Progenitor cell of endocrine pancreas (in vitro differentiated cells): ENCODE measurements around the gene SMAP1. TPM values are rescaled to one million over a fixed set of nuclear protein-coding genes. Genes with fewer than 3 reads are reported as not detected.
A peak's percentile ranks its signal among the peaks of the same experiment; 100 is the strongest.

Experiments used
- DNase-seq: peaks from one replicate; pipeline ENCODE4 v3.0.0; 2021; ENCODE audit warnings: low spot score; ENCODE audit not compliant: unreplicated experiment
- H3K27ac Mint-ChIP-seq: 2 replicates; pipeline ENCODE4 v1.8.0; 2021; ENCODE audit warnings: mild to moderate bottlenecking, moderate library complexity, mixed read lengths
- H3K27me3 Mint-ChIP-seq: 2 replicates; pipeline ENCODE4 v1.8.0; 2021; ENCODE audit warnings: mixed read lengths
- H3K36me3 Mint-ChIP-seq: 2 replicates; pipeline ENCODE4 v1.8.0; 2022; ENCODE audit warnings: mixed read lengths; ENCODE audit not compliant: insufficient read depth
- H3K4me1 Mint-ChIP-seq: 2 replicates; pipeline ENCODE4 v1.8.0; 2021; ENCODE audit warnings: low read depth, mixed read lengths
- H3K4me3 Mint-ChIP-seq: 2 replicates; pipeline ENCODE4 v1.8.0; 2021; ENCODE audit warnings: low read depth, mild to moderate bottlenecking, moderate library complexity, mixed read lengths
- H3K9me3 Mint-ChIP-seq: 2 replicates; pipeline ENCODE4 v1.8.0; 2021; ENCODE audit warnings: low read depth, mixed read lengths
- CTCF ChIP-seq: fragments of 200-600 bp; sonication (generic); IDR thresholded peaks from one replicate; pipeline ENCODE4 v1.5.0; 2021; ENCODE audit warnings: antibody characterized with exemption, mild to moderate bottlenecking; ENCODE audit not compliant: unreplicated experiment
- total RNA-seq: library from RNA; stranded (reverse); gene quantifications from 2 replicates; pipeline ENCODE4 v1.2.1, GENCODE V29; 2021

SMAP1 gene
- total RNA-seq, 1 donor from 2014 or later, result 32.8 TPM

DNA sequence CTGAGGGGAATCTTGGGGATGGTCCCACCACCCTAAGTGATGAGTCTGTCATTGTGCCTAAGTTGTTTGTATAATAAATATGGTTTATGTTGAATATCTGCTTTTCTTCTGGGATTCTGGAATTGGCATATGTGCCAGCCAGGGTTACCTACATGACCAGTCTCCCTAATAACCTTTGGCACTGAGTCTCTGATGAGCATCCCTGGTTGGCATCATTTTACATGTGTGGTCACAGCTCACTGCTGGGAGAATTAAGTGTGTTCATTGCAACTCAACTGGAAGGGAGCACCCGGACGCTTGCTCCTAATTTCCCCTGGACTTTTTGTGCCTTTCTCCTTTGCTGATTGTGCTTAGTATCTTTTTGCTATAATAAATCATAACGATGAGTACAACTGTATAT lies 8.1 kb downstream of the SMAP1 start:
- Mint-ChIP-seq H3K4me3 (no peak overlapping the region), H3K4me1 (peaks cover 15% of the 10 kb centered on the region), H3K27me3 (no peaks in the 10 kb centered on the region), H3K27ac (no peak overlapping the region), H3K9me3 (no peaks in the 10 kb centered on the region), H3K36me3 (no peaks in the 10 kb centered on the region)
- DNase-seq, result no peak
- no peak for TF ChIP-seq CTCF

DNA sequence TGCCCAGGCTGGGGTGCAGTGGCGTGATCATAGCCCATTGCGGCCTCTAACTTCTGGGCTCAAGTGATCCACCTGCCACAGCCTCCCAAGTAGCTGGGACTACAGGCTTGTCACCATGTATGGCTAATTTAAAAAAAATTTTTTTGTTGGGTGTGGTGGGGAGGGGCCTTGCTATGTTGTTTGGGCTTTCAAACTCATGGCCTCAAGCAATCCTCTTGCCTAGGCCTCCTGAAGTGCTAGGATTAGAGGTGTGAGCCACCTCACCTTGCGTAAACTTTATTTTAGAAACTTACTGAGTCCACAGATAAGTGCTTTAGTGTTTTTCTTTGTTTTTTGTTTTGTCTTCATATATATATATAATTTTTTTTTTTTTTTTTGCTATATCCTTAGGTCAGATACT lies 9.1 kb downstream of the SMAP1 start:
- no peaks in the 10 kb centered on the region for H3K36me3 Mint-ChIP-seq
- H3K27ac Mint-ChIP-seq, result no peak overlapping the region
- H3K4me1 Mint-ChIP-seq, result peaks cover 13% of the 10 kb centered on the region
- no peaks in the 10 kb centered on the region for H3K27me3 Mint-ChIP-seq
- H3K4me3 Mint-ChIP-seq, result no peak overlapping the region
- DNase-seq, result no peak
- no peak for TF ChIP-seq CTCF
- no peaks in the 10 kb centered on the region for H3K9me3 Mint-ChIP-seq

DNA sequence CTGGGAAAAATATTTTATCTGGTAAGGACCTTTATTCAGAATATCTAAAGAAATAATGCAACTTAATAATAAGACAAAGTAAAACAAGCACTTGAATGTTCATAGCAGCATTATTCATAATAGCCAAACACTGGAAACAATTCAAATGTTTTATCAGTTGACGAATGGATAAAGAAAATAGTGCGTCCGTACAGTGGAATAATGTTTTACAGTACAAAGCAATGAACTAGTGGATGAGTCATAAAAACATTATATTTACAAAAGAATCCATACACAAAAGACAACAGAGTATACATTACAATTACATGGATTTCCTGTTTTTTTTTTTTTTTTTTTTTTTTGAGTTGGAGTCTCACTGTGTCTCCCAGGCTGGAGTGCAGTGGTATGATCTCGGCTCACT lies 12.7 kb downstream of the SMAP1 start:
- H3K27ac Mint-ChIP-seq, result no peak overlapping the region
- no peak for DNase-seq
- no peak for TF ChIP-seq CTCF
- H3K27me3 Mint-ChIP-seq, result no peaks in the 10 kb centered on the region
- no peak overlapping the region for H3K4me3 Mint-ChIP-seq
- no peaks in the 10 kb centered on the region for H3K36me3 Mint-ChIP-seq
- peaks cover 16% of the 10 kb centered on the region for H3K4me1 Mint-ChIP-seq
- no peaks in the 10 kb centered on the region for H3K9me3 Mint-ChIP-seq

GRCh38 chr6:70684794-70685493 lies 17.3 kb downstream of the SMAP1 start:
- H3K27ac Mint-ChIP-seq, result peak overlapping the region; percentile 70
- no peak for DNase-seq
- no peaks in the 10 kb centered on the region for H3K36me3 Mint-ChIP-seq
- no peaks in the 10 kb centered on the region for H3K27me3 Mint-ChIP-seq
- H3K4me3 Mint-ChIP-seq, result no peak overlapping the region
- H3K9me3 Mint-ChIP-seq, result peaks cover 5% of the 10 kb centered on the region
- peaks cover 22% of the 10 kb centered on the region for H3K4me1 Mint-ChIP-seq
- no peak for TF ChIP-seq CTCF

DNA sequence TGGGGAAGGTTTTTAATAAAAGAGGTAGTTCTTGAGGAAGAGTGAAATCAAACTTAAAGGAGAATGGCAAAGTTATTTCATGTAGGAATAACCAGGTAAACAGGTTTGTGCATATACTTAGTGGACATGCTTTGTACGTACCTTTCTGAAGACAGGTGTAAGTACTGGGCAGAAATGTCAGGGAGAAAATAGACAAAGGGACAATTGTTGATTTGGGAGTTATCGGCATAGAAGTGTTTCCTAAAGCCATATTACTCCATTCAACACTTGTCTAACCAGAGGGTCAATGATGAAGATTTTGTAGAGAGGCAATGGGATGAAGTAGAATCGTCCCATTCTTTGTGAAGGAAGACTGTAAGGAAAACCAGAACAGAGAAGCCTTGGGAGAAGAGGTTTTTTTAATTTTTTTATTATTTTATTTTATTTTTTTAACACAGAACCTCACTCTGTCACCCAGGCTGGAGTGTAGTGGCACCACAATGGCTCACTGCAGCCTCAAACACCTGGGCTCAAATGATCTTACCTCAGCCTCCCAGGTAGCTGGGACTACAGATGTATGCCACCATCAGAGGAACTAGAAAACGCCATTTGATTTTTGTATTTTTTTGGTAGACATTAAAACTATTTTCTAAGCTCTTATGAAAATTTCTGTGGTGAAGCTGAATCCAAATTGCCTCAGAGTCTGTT lies 18.0 kb downstream of the SMAP1 start:
- H3K27ac Mint-ChIP-seq, result no peak overlapping the region
- DNase-seq, result no peak
- H3K9me3 Mint-ChIP-seq, result peaks cover 5% of the 10 kb centered on the region
- no peak overlapping the region for H3K4me3 Mint-ChIP-seq
- H3K4me1 Mint-ChIP-seq, result peaks cover 22% of the 10 kb centered on the region
- TF ChIP-seq CTCF, result no peak
- no peaks in the 10 kb centered on the region for H3K27me3 Mint-ChIP-seq
- H3K36me3 Mint-ChIP-seq, result no peaks in the 10 kb centered on the region
